Activated CD8-positive, alpha-beta memory T cell treated with anti-CD3 and anti-CD28 coated beads for 4 hours (primary cell): Measurements from ENCODE around the gene USP33.
"Not testable (repeated sequence)": the region's sequence is repeated elsewhere in the genome, so short reads cannot be mapped to it uniquely, and the experiment has no call there.

Source experiments
- DNase-seq, 2 donors: peaks; one replicate each; pipeline ENCODE4 v3.0.0-alpha.2; 2020; ENCODE audit warnings: low read depth in 2 of 2

USP33 gene

GRCh38 chr1:77739235-77739634, 20.4 kb downstream of the USP33 start:
- no peak for DNase-seq

GRCh38 chr1:77732090-77732489, 27.6 kb downstream of the USP33 start:
- no peak for DNase-seq

GRCh38 chr1:77725706-77726105, 33.9 kb downstream of the USP33 start:
- no peak for DNase-seq

- DNase-seq, result no peak
Observed at GRCh38 chr1:77718181-77718580, 41.5 kb downstream of the USP33 start.

- no peak for DNase-seq
Observed at GRCh38 chr1:77716065-77716464, 43.6 kb downstream of the USP33 start.

- DNase-seq, result no peak
Observed at GRCh38 chr1:77709727-77710126, 49.9 kb downstream of the USP33 start.

- DNase-seq, result no peak
Observed at GRCh38 chr1:77706321-77706720, 53.3 kb downstream of the USP33 start.

- DNase-seq, result no peak
Observed at GRCh38 chr1:77704736-77705135, 54.9 kb downstream of the USP33 start.

- DNase-seq, result not testable (repeated sequence)
Observed at GRCh38 chr1:77699673-77700072, 60.0 kb downstream of the USP33 start.

GRCh38 chr1:77697441-77697840, 62.2 kb downstream of the USP33 start:
- no peak for DNase-seq

GRCh38 chr1:77688939-77689338, 70.7 kb downstream of the USP33 start:
- DNase-seq, result no peak

GRCh38 chr1:77687519-77687906, 72.1 kb downstream of the USP33 start:
- no peak for DNase-seq

GRCh38 chr1:77686796-77687518, 72.7 kb downstream of the USP33 start:
- DNase-seq, result no peak

- DNase-seq, result peak; percentile 78 to 87
Observed at GRCh38 chr1:77683160-77684148, 76.2 kb downstream of the USP33 start.

GRCh38 chr1:77682460-77683159, 77.0 kb downstream of the USP33 start, which contains the start of gene ZZZ3:
TSS of gene ZZZ3 (minus strand) at chr1:77682658. CDS start at chr1:77633354, 49,304 bp downstream.
- DNase-seq, result peak; percentile 81 to 84

GRCh38 chr1:77680173-77680572, 79.5 kb downstream of the USP33 start:
- DNase-seq, result no peak

GRCh38 chr1:77678660-77679610, 80.7 kb downstream of the USP33 start:
- no peak for DNase-seq

- DNase-seq, result not testable (repeated sequence)
Observed at GRCh38 chr1:77674807-77675206, 84.8 kb downstream of the USP33 start.

- DNase-seq, result no peak
Observed at GRCh38 chr1:77673716-77674355, 85.8 kb downstream of the USP33 start.

GRCh38 chr1:77673030-77673429, 86.6 kb downstream of the USP33 start:
- no peak for DNase-seq
